Parathyroid adenoma (tissue), 2 donors: ENCODE data around the gene SARM1.
A peak's percentile ranks its signal among the peaks of the same experiment; 100 is the strongest.
"Not testable (repeated sequence)": the region's sequence is repeated elsewhere in the genome, so short reads cannot be mapped to it uniquely, and the experiment has no call there.

Experiments used
- H2AFZ ChIP-seq: fragments of 300-600 bp; sonication (generic); one replicate; pipeline ENCODE4 v1.7.0; 2017; ENCODE audit warnings: antibody characterized with exemption, mild to moderate bottlenecking
- H3K27ac ChIP-seq: fragments of 300-600 bp; sonication (generic); one replicate; pipeline ENCODE4 v1.7.0; 2017
- H3K27me3 ChIP-seq: fragments of 300-600 bp; sonication (generic); one replicate; pipeline ENCODE4 v1.7.0; 2017; ENCODE audit warnings: low read length; ENCODE audit not compliant: control insufficient read depth, insufficient read depth
- H3K36me3 ChIP-seq: fragments of 300-600 bp; sonication (generic); one replicate; pipeline ENCODE4 v1.7.0; 2017; ENCODE audit warnings: low read length; ENCODE audit not compliant: control insufficient read depth, insufficient read depth
- H3K4me1 ChIP-seq: fragments of 300-600 bp; sonication (generic); one replicate; pipeline ENCODE4 v1.7.0; 2017; ENCODE audit warnings: control low read depth
- H3K4me2 ChIP-seq: fragments of 300-600 bp; sonication (generic); one replicate; pipeline ENCODE4 v1.7.0; 2017; ENCODE audit warnings: low read length
- H3K4me3 ChIP-seq: fragments of 300-600 bp; sonication (generic); one replicate; pipeline ENCODE4 v1.7.0; 2017; ENCODE audit warnings: low read depth, low read length
- H3K79me2 ChIP-seq: fragments of 300-600 bp; sonication (generic); one replicate; pipeline ENCODE4 v1.7.0; 2017; ENCODE audit warnings: control low read depth
- H3K9ac ChIP-seq: fragments of 300-600 bp; sonication (generic); one replicate; pipeline ENCODE4 v1.7.0; 2017; ENCODE audit warnings: mild to moderate bottlenecking
- H3K9me3 ChIP-seq: fragments of 300-600 bp; sonication (generic); one replicate; pipeline ENCODE4 v1.7.0; 2017; ENCODE audit warnings: low read length; ENCODE audit not compliant: control insufficient read depth
- TF ChIP-seq, protein P1 (sequence below): fragments of 300-600 bp; sonication (generic); IDR thresholded peaks from one replicate; pipeline ENCODE4 v1.7.0; 2017; ENCODE audit warnings: antibody characterized with exemption, mild to moderate bottlenecking
- donor health status: primary hyperparathyroidism.

Gene SARM1

DNA sequence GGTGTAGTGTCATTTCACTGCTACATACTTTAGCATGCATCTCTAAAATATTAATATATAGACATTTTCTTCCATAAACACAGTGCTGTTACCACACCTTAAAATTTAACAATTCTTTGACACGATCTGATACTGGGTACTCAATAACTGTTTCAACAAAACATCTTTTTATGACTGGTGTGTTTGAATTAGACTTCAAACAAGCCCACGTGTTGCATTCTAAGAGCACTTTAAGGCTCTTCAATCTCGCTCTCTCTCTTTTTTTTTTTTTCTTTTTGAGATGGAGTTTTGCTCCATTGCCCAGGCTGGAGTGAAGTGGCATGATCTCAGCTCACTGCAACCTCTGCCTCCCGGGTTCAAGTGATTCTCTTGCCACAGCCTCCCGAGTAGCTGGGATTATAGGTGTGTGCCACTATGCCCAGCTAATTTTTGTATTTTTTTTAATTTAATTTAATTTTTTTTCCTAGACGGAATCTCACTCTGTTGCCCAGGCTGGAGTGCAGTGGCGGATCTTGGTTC, 50.4 kb downstream of the SARM1 start:
- no peak overlapping the region for H3K27ac ChIP-seq
- TF ChIP-seq, protein P1, sequence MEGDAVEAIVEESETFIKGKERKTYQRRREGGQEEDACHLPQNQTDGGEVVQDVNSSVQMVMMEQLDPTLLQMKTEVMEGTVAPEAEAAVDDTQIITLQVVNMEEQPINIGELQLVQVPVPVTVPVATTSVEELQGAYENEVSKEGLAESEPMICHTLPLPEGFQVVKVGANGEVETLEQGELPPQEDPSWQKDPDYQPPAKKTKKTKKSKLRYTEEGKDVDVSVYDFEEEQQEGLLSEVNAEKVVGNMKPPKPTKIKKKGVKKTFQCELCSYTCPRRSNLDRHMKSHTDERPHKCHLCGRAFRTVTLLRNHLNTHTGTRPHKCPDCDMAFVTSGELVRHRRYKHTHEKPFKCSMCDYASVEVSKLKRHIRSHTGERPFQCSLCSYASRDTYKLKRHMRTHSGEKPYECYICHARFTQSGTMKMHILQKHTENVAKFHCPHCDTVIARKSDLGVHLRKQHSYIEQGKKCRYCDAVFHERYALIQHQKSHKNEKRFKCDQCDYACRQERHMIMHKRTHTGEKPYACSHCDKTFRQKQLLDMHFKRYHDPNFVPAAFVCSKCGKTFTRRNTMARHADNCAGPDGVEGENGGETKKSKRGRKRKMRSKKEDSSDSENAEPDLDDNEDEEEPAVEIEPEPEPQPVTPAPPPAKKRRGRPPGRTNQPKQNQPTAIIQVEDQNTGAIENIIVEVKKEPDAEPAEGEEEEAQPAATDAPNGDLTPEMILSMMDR: no peak
- H3K9me3 ChIP-seq: no peaks in the 10 kb centered on the region
- no peaks in the 10 kb centered on the region for H3K79me2 ChIP-seq
- H3K4me3 ChIP-seq: no peak overlapping the region
- H2AFZ ChIP-seq: no peak overlapping the region
- no peak overlapping the region for H3K4me2 ChIP-seq
- no peaks in the 10 kb centered on the region for H3K36me3 ChIP-seq
- no peaks in the 10 kb centered on the region for H3K27me3 ChIP-seq
- no peak overlapping the region for H3K9ac ChIP-seq
- H3K4me1 ChIP-seq: no peaks in the 10 kb centered on the region

DNA sequence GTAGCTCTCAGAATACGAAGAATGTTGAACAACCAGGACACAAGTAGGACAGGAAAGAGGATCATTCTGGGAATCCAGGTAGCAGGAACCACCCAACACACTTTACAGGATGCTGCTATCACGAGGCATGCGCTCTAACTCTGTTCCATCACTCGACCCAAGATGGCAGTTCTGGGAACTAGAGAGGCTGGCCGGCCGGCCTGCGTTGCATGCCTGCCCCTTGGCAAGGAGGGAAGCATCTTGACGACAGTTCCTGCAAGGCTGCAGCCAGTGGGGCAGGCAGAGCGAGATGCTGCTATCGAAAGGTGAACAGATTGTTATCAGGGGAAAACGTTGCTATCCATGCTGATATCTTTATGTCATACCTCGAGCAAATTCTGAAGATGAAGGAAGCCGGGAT, 53.7 kb downstream of the SARM1 start:
- Histone ChIP-seq H3K27ac (no peak overlapping the region), H3K79me2 (no peaks in the 10 kb centered on the region), H3K36me3 (no peaks in the 10 kb centered on the region), H3K4me1 (no peaks in the 10 kb centered on the region), H3K9ac (no peak overlapping the region), H3K4me2 (no peak overlapping the region), H3K9me3 (no peaks in the 10 kb centered on the region), H2AFZ (no peak overlapping the region), H3K4me3 (no peak overlapping the region), H3K27me3 (no peaks in the 10 kb centered on the region)
- TF ChIP-seq, protein P1: no peak

DNA sequence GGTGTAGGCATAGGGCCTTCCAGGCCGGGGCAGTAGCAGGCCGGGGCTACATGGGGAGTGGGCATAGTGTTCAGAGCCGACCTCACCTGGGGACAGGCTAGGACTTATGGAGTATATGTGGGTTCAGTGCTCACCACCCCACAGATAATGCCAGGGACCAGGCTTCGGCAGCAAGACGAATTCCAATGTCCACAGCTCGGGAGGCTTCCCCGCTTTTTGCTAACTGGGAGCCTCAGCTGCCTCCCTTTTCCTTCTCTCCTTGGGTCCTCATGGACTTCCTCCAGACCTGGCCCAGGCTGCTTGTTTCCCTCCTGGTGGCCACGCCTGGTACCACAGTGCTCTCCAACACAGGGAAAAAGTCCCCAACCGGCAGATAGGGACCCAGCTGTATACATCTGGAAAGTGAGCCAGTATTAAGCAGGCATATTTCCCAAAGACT, 54.6 kb downstream of the SARM1 start:
- Histone ChIP-seq H3K79me2 (no peaks in the 10 kb centered on the region), H3K9ac (no peak overlapping the region)

DNA sequence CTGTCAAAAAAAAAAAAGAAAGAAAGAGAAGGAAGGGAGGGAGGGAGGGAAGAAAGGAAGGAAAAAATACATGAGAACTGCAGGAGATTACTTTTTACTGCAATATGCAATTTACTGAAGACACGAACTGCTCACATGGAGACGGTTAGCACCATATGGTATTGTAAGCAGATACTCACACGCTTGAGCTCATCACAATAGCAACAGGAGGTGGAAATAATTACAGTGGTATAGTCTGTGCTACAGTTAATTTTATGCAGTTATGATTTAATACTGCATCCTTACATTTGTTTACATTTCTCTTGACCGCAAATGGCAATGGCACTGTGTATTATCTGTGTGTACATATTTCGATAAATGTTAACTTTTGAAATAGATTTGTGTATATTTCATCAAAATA, 55.9 kb downstream of the SARM1 start:
- Histone ChIP-seq H3K36me3 (no peaks in the 10 kb centered on the region), H3K4me1 (no peaks in the 10 kb centered on the region), H2AFZ (no peak overlapping the region), H3K79me2 (no peaks in the 10 kb centered on the region), H3K27ac (no peak overlapping the region), H3K4me2 (no peak overlapping the region), H3K9ac (no peak overlapping the region), H3K27me3 (no peaks in the 10 kb centered on the region), H3K4me3 (no peak overlapping the region), H3K9me3 (no peaks in the 10 kb centered on the region)
- TF ChIP-seq, protein P1: no peak

More for the DNA sequence above, 54.6 kb downstream of the SARM1 start:
- Histone ChIP-seq H3K27me3 (no peaks in the 10 kb centered on the region), H3K9me3 (no peaks in the 10 kb centered on the region), H3K4me2 (no peak overlapping the region), H3K4me1 (no peaks in the 10 kb centered on the region), H2AFZ (no peak overlapping the region), H3K4me3 (no peak overlapping the region), H3K27ac (no peak overlapping the region), H3K36me3 (no peaks in the 10 kb centered on the region)
- TF ChIP-seq, protein P1: peak; percentile 21

DNA sequence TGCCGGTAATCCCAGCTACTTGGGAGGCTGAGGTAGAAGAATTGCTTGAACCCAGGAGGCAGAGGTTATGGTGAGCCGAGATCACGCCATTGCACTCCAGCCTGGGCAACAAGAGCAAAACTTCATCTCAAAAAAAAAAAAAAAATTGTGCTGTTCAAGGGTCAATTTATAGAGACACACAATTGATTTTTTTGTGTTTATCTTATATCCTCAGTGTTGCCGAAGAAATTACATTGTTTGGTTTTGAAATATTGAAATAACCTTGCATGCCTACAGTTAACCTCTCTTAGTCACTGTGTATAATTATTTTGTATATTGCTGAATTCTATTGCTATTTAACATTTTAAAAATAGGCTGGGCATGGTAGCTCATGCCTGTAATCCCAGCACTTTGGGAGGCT, 56.5 kb downstream of the SARM1 start:
- H3K79me2 ChIP-seq, H3K9ac ChIP-seq, H3K27ac ChIP-seq, H3K4me2 ChIP-seq, H3K36me3 ChIP-seq, H3K9me3 ChIP-seq, H3K4me1 ChIP-seq, H2AFZ ChIP-seq, H3K27me3 ChIP-seq, H3K4me3 ChIP-seq: not testable (repeated sequence)
